Activated CD4-positive, alpha-beta T cell treated with anti-CD3 and anti-CD28 coated beads, Interleukin-2, amount 50 U/mL, for 4 hours (primary cell): Measurements from ENCODE around the gene LDHD.
"Not testable (repeated sequence)": the region's sequence is repeated elsewhere in the genome, so short reads cannot be mapped to it uniquely, and the experiment has no call there.

Experiments used
- DNase-seq, 2 experiments: peaks; one replicate each; pipeline ENCODE4 v3.0.0-alpha.2; 2020

Gene LDHD

GRCh38 chr16:75097941-75098901 is 18.4 kb downstream of the LDHD start:
- peak; percentile 68 to 73 for DNase-seq

GRCh38 chr16:75097191-75097761 is 19.3 kb downstream of the LDHD start:
- no peak for DNase-seq

DNA sequence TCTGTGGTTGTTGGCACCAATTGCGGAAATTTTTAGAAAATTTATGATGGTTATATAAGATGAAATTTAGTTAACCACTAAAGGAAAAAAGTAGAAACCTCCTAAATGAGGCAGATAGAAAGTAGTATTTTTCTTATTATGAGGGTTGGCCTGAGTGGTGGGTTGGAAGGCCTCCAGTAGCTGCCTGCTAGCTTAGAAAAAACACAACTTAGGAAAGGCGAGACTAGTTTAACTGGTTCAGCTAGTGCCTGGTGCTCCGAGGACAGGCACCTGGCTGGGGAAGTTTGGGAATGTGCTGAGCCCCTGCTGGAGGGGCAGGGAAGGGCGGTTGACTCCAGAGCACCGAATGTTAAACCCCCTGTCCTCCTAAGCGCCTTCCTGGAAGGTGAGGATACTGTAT is 19.9 kb downstream of the LDHD start:
- no peak for DNase-seq

- no peak for DNase-seq
Measured at GRCh38 chr16:75095204-75095621, 21.4 kb downstream of the LDHD start.

GRCh38 chr16:75093598-75094540 is 22.7 kb downstream of the LDHD start:
- DNase-seq, result no peak

DNA sequence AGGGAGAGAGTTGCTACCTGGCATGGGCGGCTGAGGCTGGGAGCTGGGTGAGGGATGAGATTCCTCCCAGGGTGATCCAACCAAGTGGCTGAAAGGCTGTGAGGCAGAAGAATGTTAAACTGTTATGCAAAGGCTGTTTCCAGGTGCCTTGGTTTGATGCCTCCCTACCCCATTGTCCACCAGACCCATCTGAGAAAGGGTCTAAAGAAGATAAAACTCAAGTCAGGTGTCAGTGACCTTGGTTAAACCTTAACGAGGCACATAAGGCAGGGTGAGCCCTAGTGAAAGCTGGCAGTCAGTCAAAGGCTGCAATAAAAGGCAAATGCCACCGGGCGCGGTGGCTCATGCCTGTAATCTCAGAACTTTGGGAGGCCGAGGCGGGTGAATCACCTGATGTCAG is 23.8 kb downstream of the LDHD start:
- no peak for DNase-seq

DNA sequence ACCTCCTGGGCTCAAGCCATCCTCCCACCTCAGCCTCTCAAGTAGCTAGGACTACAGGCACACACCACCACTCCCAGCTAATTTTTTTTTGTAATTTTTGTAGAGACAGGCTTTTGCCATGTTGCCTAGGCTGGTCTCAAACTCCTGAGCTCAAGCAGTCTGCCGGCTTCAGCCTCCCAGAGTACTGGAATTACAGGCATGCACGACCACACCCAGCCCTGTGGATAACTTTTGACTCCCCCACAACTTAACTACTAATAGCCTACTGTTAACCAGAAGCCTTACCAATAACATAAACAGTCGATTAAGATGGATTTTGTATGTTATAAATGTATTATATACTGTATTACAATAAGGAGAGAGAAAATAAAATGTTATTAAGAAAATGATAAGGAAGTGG is 25.0 kb downstream of the LDHD start:
- not testable (repeated sequence) for DNase-seq

DNA sequence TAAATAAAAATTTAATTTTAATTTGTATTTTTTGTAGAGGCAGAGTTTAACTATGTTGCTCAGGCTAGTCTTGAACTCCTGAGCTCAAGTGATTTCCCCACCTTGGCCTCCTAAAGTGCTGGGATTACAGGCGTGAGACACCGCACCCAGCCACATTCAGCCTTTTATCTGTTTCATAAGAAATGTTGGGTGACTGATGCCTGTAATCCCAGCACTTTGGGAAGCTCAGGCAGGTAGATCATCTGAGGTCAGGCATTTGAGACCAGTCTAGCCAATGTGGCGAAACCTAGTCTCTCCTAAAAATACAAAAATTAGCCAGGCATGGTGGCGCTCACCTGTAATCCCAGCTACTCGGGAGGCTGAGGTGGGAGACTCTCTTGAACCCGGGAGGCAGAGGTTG is 25.7 kb downstream of the LDHD start:
- DNase-seq, result not testable (repeated sequence)

- DNase-seq, result no peak
Measured at GRCh38 chr16:75089486-75090202, 26.9 kb downstream of the LDHD start.

- DNase-seq, result no peak
Measured at GRCh38 chr16:75088934-75089333, 27.6 kb downstream of the LDHD start.

GRCh38 chr16:75088216-75088615 is 28.4 kb downstream of the LDHD start:
- no peak for DNase-seq

DNA sequence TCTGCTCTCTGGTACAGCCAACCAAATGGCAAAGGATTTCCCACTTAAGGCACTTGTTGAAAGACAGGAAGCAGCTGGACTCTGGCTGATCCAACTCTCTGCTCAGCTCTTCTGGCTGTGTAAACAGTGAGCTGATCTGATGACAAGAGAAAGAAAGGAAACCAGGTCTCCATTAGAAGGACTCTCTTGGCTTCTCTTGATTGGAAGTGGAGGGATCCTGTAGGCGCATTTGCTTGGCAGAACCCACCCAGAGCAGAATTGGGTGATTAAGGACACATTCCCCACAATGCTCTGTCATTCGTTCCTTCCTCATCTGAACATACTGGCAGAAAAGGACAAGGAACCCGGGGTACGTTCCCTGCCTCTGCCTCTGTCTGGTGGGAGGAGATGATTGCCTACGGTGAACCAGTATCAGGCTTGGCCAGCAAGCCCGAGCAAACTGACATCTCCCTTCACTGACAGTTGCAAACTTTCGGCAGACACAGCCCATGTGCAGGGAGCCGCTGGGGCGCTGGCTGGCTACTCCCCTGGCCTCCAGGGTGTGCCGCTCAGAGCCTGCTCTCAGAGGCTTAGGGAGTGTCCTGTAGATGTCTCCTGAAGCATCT is 29.1 kb downstream of the LDHD start:
- no peak for DNase-seq

DNA sequence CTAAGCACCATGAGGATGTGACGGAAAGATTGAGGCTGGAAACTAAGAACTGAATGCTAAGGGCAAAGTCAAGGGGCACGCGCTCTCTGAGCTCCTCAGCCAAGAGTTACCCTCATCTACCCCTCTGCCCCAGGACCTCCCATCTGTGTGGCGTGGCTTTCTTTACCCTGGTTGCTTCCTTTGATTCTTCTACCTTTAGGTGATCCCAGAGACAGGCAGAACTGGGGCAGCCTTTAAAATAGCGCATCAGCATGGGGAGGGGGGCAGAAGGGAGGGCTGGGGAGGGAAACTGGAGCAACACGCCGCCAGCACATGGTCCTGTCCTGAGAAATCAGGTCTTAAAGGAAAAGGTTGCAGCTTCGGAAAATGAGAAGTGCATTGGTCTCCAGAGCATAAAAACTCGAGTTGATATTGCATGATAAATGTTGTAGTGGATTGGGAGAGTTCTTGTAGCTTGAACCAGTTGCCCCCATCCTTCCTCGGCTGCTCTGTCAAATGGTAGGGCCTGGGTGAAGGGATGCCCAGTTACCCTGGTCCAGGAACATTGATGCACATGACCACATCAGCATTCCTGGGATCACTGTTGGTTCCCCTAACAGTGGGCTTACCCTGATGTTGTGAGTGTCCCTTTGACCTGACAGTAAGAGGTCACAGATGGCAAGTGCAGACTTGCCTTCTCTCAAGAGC is 29.7 kb downstream of the LDHD start:
- no peak for DNase-seq

DNA sequence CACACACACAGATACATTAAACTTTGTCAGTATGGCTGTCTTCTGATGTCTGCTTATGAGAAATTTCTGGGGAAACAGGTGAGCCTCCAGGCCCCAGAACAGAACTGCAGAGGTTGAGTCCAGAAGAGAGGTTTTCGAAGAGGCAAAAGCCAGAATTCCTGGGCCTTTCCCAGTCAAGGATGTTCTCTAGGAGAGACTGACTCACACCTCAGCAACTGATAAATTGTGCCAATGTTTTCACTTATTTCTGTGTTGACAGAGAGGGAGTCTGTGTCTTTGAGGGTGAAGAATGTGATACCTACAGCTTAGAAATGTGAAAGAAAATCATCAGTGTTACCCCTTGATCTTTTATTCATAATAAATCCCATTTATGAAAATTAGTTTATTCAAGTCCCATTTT is 30.3 kb downstream of the LDHD start:
- DNase-seq, result no peak

DNA sequence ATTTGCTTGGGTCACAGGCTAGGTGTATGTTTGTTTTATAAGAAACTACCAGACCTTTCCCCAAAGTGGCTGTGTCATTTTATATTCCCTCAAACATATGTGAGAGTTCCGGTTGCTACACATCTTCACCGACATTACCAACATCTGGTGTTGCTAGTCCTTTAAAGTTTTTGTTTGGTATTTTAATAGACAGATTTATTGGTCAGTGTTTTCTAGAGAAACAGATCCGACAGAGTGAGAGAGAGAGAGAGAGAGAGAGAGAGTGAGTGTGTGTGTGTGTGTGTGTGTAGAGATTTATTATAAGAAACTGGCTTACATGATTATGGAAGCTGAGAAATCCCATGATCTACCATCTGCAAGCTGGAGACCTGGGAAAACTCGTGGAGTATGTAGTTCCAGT is 31.0 kb downstream of the LDHD start:
- no peak for DNase-seq

DNA sequence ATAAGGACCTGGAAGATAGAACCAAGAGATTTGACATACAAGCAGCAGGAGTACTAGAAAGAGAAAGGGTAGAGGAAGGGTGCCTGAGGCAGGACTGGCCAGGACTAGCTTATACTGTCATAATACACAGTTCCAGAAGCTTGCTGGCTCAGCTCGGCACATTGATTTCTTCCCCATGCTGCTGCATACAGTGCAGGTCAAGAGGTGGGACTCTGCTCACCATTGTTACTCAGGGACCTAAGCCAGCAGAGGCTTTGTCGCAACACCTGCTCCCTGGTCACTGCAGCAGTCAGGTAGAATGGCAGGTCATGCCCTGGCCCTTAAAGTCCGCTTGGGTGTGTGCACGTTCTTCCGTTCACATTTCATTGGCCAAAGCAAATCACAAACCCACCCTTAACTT is 32.8 kb downstream of the LDHD start:
- DNase-seq, result no peak

- no peak for DNase-seq
Measured at GRCh38 chr16:75081179-75081859, 35.3 kb downstream of the LDHD start.

GRCh38 chr16:75080205-75081029 is 36.2 kb downstream of the LDHD start:
- no peak for DNase-seq

GRCh38 chr16:75079346-75079926 is 37.1 kb downstream of the LDHD start:
- no peak for DNase-seq

DNA sequence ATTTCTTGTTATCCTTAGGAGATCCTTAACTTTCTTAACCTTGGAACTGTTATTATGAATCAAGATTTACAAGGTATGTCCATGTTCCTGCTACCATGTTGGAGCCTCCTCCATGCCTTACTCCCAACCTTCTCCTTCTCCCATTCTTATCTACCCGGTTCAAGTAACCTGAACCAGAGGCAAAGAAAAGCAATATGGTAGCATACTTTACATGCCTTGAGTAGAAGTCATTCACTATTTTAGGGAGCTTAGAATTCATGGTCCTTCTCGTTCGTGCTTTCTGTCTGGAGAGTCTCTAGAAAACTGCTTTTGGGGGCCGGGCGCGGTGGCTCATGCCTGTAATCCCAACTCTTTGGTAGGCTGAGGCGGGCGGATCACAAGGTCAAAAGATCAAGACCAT is 37.7 kb downstream of the LDHD start:
- DNase-seq, result no peak
